ENCODE data around the gene CSTPP1. TPM values are rescaled to one million over a fixed set of nuclear protein-coding genes. Genes with fewer than 3 reads are reported as not detected.

CSTPP1 gene
- total and polyA plus RNA-seq, 8 donors: 16.4 to 146 (median 37.3) TPM

DNA sequence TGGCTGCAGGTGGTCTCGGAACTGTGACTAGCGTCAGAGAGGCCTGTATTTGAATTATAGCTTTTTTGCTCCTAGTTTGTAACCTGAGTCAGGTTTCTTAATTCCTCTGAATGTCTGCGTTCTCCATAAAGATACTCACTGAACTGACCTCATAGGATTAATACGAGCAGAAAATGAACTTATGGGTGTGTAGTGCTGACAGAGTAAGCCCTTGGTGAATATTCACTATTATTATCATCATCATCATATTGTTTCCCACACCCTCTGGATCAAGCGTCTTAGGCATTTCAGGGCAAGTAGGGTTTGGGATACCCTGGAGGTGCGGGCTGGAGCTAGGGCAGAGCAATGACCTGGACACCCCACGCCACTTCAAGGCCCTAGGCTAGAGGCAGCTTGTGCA lies 211.1 kb downstream of the CSTPP1 start:
- no peak for DNase-seq
- H3K4me3 ChIP-seq: no peak overlapping the region
- WGBS, 5 donors: 82 to 97% (median 94%) methylated on average over 7 of the region's 7 CpGs
- TF ChIP-seq EP300 (IDR thresholded peaks at IDR 0.05): no peak
- TF ChIP-seq POLR2AphosphoS5 (IDR thresholded peaks at IDR 0.05): no peak
- TF ChIP-seq POLR2A (IDR thresholded peaks at IDR 0.05): no peak
- no peaks in the 10 kb centered on the region for H3K9me3 ChIP-seq
- intact Hi-C loops (cut with DNase I; ENCODE audit: low total_unique reads): no loop called here
- no peaks in the 10 kb centered on the region for H3K27me3 ChIP-seq
- H3K36me3 ChIP-seq: no peaks in the 10 kb centered on the region
- H3K4me1 ChIP-seq: peaks cover 16 to 33% (median 22%) of the 10 kb centered on the region in 4 donors
- no peak overlapping the region for H3K27ac ChIP-seq

DNA sequence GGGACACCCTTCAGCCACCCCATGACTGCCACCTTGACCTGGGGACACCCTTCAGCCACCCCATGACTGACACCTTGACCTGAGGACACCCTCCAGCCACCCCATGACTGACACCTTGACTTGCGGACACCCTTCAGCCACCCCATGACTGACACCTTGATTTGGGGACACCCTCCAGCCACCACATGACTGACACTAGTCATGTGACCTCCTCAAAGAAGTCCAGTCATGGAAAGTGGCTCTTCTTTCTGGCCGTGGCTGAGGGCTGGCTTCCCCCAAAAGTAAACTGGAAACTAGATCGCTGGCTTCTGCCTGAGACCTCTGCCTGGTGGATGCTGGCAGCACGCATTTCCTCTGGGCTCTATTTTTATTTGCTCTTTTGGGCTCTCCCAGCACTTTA lies 211.7 kb downstream of the CSTPP1 start:
- Histone ChIP-seq H3K4me3 (no peak overlapping the region), H3K4me1 (peaks cover 22 to 33% (median 25%) of the 10 kb centered on the region in 4 donors), H3K36me3 (no peaks in the 10 kb centered on the region), H3K9me3 (no peaks in the 10 kb centered on the region), H3K27ac (peak overlapping the region in 2 of 5 donors; percentile 21 to 38), H3K27me3 (no peaks in the 10 kb centered on the region)
- 47 to 71% (median 68%) methylated on average over 4 of the region's 4 CpGs for WGBS, 5 donors
- DNase-seq: no peak
- TF ChIP-seq, protein P1, sequence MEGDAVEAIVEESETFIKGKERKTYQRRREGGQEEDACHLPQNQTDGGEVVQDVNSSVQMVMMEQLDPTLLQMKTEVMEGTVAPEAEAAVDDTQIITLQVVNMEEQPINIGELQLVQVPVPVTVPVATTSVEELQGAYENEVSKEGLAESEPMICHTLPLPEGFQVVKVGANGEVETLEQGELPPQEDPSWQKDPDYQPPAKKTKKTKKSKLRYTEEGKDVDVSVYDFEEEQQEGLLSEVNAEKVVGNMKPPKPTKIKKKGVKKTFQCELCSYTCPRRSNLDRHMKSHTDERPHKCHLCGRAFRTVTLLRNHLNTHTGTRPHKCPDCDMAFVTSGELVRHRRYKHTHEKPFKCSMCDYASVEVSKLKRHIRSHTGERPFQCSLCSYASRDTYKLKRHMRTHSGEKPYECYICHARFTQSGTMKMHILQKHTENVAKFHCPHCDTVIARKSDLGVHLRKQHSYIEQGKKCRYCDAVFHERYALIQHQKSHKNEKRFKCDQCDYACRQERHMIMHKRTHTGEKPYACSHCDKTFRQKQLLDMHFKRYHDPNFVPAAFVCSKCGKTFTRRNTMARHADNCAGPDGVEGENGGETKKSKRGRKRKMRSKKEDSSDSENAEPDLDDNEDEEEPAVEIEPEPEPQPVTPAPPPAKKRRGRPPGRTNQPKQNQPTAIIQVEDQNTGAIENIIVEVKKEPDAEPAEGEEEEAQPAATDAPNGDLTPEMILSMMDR (IDR thresholded peaks at IDR 0.05): no peak
- TF ChIP-seq EP300 (IDR thresholded peaks at IDR 0.05): no peak
- TF ChIP-seq POLR2A (IDR thresholded peaks at IDR 0.05): no peak
- TF ChIP-seq POLR2AphosphoS5 (IDR thresholded peaks at IDR 0.05): no peak
- intact Hi-C loops (cut with DNase I; ENCODE audit: low total_unique reads): no loop called here

DNA sequence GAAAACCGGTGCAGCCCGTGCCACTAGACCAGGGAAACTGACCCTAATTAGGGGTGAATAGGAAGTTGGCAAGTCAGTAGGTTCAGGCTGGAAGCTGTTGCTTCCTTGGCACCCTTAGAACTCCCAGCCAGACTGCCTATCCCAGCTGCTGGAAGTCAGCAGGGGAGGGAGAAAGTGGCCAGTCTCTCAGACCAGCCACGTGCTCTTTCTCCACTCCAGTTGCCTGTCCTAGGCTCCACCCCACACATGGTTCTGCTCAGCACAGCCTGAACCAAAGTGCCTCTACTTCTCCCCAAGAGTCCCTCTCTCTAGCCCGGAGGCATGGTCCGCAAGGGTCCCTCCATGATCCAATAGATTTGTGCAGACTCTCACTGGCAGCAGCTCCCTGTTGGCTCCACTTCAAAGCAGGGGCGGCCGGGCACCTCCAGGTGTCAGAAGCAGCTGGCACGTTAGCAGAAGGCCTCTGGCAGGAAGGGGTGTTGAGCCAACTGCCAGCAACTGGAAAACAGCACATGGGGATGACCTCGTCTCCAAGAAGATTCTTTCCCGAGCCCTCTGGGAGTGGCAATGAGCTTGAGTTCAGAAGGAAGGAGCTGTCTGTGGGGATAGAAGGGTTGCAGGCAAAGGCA lies 212.5 kb downstream of the CSTPP1 start:
- no peak for TF ChIP-seq EP300 (IDR thresholded peaks at IDR 0.05)
- TF ChIP-seq, protein P1 (IDR thresholded peaks at IDR 0.05): no peak
- TF ChIP-seq POLR2A (IDR thresholded peaks at IDR 0.05): no peak
- TF ChIP-seq POLR2AphosphoS5 (IDR thresholded peaks at IDR 0.05): no peak

DNA sequence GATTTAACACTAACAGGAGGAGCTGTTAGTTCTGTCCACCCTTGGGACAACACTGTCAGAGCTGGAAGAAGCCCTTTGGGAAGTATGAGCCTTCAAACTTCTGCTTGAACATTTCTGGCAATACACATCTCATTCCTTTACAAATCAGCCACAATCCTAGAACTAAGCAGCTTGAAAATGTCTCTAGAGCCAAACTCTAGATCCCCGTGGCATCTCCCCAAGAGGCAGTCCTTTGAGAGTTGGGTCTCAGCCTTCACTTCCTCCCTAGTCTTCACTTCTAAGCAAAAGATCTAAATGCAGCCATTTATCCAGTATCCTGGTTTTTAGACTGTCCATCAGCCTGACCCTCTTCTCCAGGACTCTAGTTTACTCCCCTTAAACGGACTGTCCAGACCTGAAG lies 213.2 kb downstream of the CSTPP1 start:
- no peak for TF ChIP-seq POLR2A (IDR thresholded peaks at IDR 0.05)
- no peak for TF ChIP-seq POLR2AphosphoS5 (IDR thresholded peaks at IDR 0.05)
- TF ChIP-seq, protein P1 (IDR thresholded peaks at IDR 0.05): no peak
- TF ChIP-seq EP300 (IDR thresholded peaks at IDR 0.05): no peak
- intact Hi-C loops (cut with DNase I; ENCODE audit: low total_unique reads): no loop called here
- no peak overlapping the region for H3K4me3 ChIP-seq
- H3K9me3 ChIP-seq: no peaks in the 10 kb centered on the region
- no peak for DNase-seq
- H3K27ac ChIP-seq: peak overlapping the region in 1 of 5 donors; percentile 21
- H3K27me3 ChIP-seq: no peaks in the 10 kb centered on the region
- peaks cover 25 to 34% (median 29%) of the 10 kb centered on the region in 4 donors for H3K4me1 ChIP-seq
- WGBS, 5 donors: 50 to 75% (median 62%) methylated on average over 2 of the region's 2 CpGs
- no peaks in the 10 kb centered on the region for H3K36me3 ChIP-seq

More for the DNA sequence above, 212.5 kb downstream of the CSTPP1 start:
- peaks cover 25 to 34% (median 28%) of the 10 kb centered on the region in 4 donors for H3K4me1 ChIP-seq
- H3K27me3 ChIP-seq: no peaks in the 10 kb centered on the region
- no peaks in the 10 kb centered on the region for H3K36me3 ChIP-seq
- no peaks in the 10 kb centered on the region for H3K9me3 ChIP-seq
- no peak overlapping the region for H3K4me3 ChIP-seq
- peak overlapping the region in 2 of 5 donors; percentile 21 to 38 for H3K27ac ChIP-seq
- peak; percentile 43 to 68 for DNase-seq
- WGBS, 5 donors: 10 to 37% (median 27%) methylated on average over 10 of the region's 10 CpGs
- intact Hi-C loops (cut with DNase I; ENCODE audit: low total_unique reads): no loop called here

Data from stomach (tissue), 9 donors.